Right atrium auricular region (tissue), 2 donors: ENCODE measurements around the gene FUBP3. TPM values are rescaled to one million over a fixed set of nuclear protein-coding genes. Genes with fewer than 3 reads are reported as not detected.

Source experiments
- DNase-seq: peaks from one replicate; pipeline ENCODE4 v3.0.0-alpha.2; 2019; ENCODE audit warnings: low spot score
- H3K27ac ChIP-seq, 2 donors: fragments of 200-600 bp; sonication (generic); 1 replicate in 1 of 2; 2 replicates in 1 of 2; pipeline ENCODE4 v1.5.1; 2016 to 2019
- H3K27me3 ChIP-seq, 2 donors: fragments of 200-600 bp; sonication (generic); one replicate each; pipeline versions ENCODE4 v1.5.1 to v1.6.0; 2017 to 2019
- H3K36me3 ChIP-seq: fragments of 200-600 bp; sonication (generic); one replicate; pipeline ENCODE4 v1.5.1; 2016
- H3K4me1 ChIP-seq, 2 donors: fragments of 200-600 bp; sonication (generic); one replicate each; pipeline versions ENCODE4 v1.5.1 to v1.6.0; 2017 to 2019
- H3K4me3 ChIP-seq, 2 donors: fragments of 200-600 bp; sonication (generic); 1 replicate in 1 of 2; 2 replicates in 1 of 2; pipeline ENCODE4 v1.5.1; 2017 to 2019; ENCODE audit warnings: mild to moderate bottlenecking in 1 of 2, moderate library complexity in 1 of 2
- H3K9me3 ChIP-seq, 2 donors: fragments of 200-600 bp; sonication (generic); one replicate each; pipeline ENCODE4 v1.5.1; 2019
- CTCF ChIP-seq, 2 donors: fragments of 200-600 bp; sonication (generic); IDR thresholded peaks; one replicate each; pipeline ENCODE4 v1.5.1; 2019; ENCODE audit warnings: antibody characterized with exemption in 2 of 2
- total RNA-seq, 2 donors: library from RNA; depleted of rRNA; stranded (reverse); fragments of >200 nt; gene quantifications; one replicate each; pipeline ENCODE4 v1.1.0, GENCODE V29; 2016

Gene FUBP3
- total RNA-seq, 2 donors from 2014 or later = 21.1 to 24.8 TPM

- Histone ChIP-seq H3K27ac (no peak overlapping the region), H3K4me1 (no peaks in the 10 kb centered on the region), H3K36me3 (no peaks in the 10 kb centered on the region), H3K4me3 (no peak overlapping the region), H3K9me3 (peaks cover 0 to 4% of the 10 kb centered on the region in 2 donors), H3K27me3 (no peaks in the 10 kb centered on the region)
- no peak for TF ChIP-seq CTCF (IDR thresholded peaks at IDR 0.05)
- no peak for DNase-seq
These were observed 63.5 kb downstream of the FUBP3 start for GRCh38 chr9:130642926-130643325.

GRCh38 chr9:130651221-130651620 lies 71.8 kb downstream of the FUBP3 start:
- no peak for TF ChIP-seq CTCF (IDR thresholded peaks at IDR 0.05)
- no peak for DNase-seq
- Histone ChIP-seq H3K27me3 (no peaks in the 10 kb centered on the region), H3K36me3 (no peaks in the 10 kb centered on the region), H3K4me1 (no peaks in the 10 kb centered on the region), H3K27ac (no peak overlapping the region), H3K4me3 (no peak overlapping the region), H3K9me3 (peaks cover 0 to 4% of the 10 kb centered on the region in 2 donors)

DNA sequence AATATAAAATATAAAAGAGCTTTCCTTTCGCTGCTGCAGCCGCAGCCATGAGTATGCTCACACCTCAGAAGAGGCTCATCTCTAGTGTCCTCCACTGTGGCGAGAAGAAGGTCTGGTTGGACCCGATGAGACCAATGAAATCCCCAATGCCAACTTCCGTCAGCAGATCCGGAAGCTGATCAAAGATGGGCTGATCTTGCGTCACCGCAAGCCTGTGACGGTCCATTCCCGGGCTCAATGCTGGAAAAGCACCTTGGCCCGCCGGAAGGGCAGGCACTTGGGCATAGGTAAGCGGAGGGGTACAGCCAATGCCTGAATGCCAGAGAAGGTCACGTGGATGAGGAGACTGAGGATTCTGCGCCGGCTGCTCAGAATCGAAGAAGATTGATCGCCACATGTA lies 72.4 kb downstream of the FUBP3 start:
- H3K9me3 ChIP-seq = no peaks in the 10 kb centered on the region
- no peaks in the 10 kb centered on the region for H3K36me3 ChIP-seq
- no peaks in the 10 kb centered on the region for H3K27me3 ChIP-seq
- DNase-seq = no peak
- no peak for TF ChIP-seq CTCF (IDR thresholded peaks at IDR 0.05)
- H3K4me3 ChIP-seq = no peak overlapping the region
- no peaks in the 10 kb centered on the region for H3K4me1 ChIP-seq
- no peak overlapping the region for H3K27ac ChIP-seq

GRCh38 chr9:130654879-130655278 lies 75.5 kb downstream of the FUBP3 start:
- H3K9me3 ChIP-seq = no peaks in the 10 kb centered on the region
- no peak for TF ChIP-seq CTCF (IDR thresholded peaks at IDR 0.05)
- H3K4me1 ChIP-seq = peaks cover 0 to 5% of the 10 kb centered on the region in 2 donors
- no peak for DNase-seq
- H3K27me3 ChIP-seq = peaks cover 6 to 16% of the 10 kb centered on the region in 2 donors
- no peak overlapping the region for H3K4me3 ChIP-seq
- no peaks in the 10 kb centered on the region for H3K36me3 ChIP-seq
- no peak overlapping the region for H3K27ac ChIP-seq

DNA sequence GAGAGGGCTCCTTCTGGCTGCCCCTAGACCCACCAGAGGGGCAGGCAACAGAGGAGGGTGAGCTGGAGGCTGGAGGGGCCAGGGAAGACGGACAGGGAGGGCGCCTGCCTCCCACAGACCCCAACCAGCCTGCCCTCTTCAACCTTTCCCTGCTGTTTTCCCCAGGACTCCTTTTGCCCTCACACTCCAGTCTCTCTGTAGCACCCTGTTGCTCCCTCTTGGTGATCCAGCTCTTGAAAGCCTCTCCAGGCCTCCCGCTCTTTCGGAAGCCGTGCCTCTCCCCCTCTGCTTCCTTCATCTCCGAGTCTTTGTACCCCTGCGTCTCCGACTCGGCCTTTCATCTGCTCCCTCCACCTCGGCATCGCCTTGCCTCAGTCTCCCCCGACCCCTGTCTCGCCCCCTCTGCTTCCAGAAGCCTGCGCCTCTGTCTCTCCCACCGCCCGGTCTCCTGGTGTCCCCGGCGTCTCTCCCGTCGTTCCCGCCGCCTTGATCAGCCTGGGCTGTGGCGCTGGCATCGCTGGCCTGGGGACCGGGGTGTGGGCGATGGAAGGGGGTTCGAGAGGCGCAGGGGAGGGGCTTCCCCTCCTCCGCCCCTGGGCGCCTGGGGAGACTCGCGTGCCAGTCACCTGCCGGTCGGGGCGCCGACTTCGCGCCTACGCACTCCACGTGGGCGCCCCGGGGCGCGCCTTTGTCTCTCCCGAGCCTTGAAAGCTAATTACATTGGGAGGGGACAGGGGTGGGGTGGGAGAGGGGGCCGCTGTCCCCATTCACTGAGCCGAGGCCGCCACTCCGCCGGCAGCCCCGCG lies 79.7 kb downstream of the FUBP3 start:
- Histone ChIP-seq H3K27me3 (peaks cover 40 to 59% of the 10 kb centered on the region in 2 donors), H3K27ac (no peak overlapping the region), H3K36me3 (no peaks in the 10 kb centered on the region), H3K4me1 (peaks cover 0 to 46% of the 10 kb centered on the region in 2 donors), H3K4me3 (no peak overlapping the region), H3K9me3 (no peaks in the 10 kb centered on the region)
- TF ChIP-seq CTCF (IDR thresholded peaks at IDR 0.05) = no peak
- no peak for DNase-seq
